HUES48 (cell line): ENCODE measurements around the gene ZNF462.

ENCODE experiments used
- H3K27ac ChIP-seq: one replicate; pipeline ENCODE4 v1.7.0; 2013; ENCODE audit warnings: low read depth, low read length, inconsistent platforms
- H3K27me3 ChIP-seq: 2 replicates; pipeline ENCODE4 v1.6.1; 2013; ENCODE audit warnings: mild to moderate bottlenecking, low read length; ENCODE audit not compliant: control insufficient read depth, insufficient read depth
- H3K36me3 ChIP-seq: 2 replicates; pipeline ENCODE4 v1.6.1; 2013; ENCODE audit warnings: low read length; ENCODE audit not compliant: control insufficient read depth, insufficient read depth
- H3K4me1 ChIP-seq: 2 replicates; pipeline ENCODE4 v1.6.1; 2013; ENCODE audit warnings: mild to moderate bottlenecking, low read length; ENCODE audit not compliant: control insufficient read depth, insufficient read depth
- H3K4me3 ChIP-seq: 2 replicates; pipeline ENCODE4 v1.5.1; 2013; ENCODE audit warnings: mild to moderate bottlenecking, low read depth, low read length
- H3K9ac ChIP-seq: 2 replicates; pipeline ENCODE4 v1.6.1; 2013; ENCODE audit warnings: mild to moderate bottlenecking, low read depth, low read length, moderate library complexity
- H3K9me3 ChIP-seq: 2 replicates; pipeline ENCODE4 v1.6.1; 2013; ENCODE audit warnings: low read length; ENCODE audit not compliant: control insufficient read depth, insufficient read depth

ZNF462 gene

GRCh38 chr9:106864373-106865143 is 1.6 kb downstream of the ZNF462 start:
- Histone ChIP-seq H3K27ac (peak overlapping the region; percentile 97), H3K9me3 (no peaks in the 10 kb centered on the region), H3K27me3 (no peaks in the 10 kb centered on the region), H3K4me3 (peak overlapping the region; percentile 90), H3K9ac (peak overlapping the region; percentile 92), H3K36me3 (peaks cover 21% of the 10 kb centered on the region), H3K4me1 (peaks cover 49% of the 10 kb centered on the region)

DNA sequence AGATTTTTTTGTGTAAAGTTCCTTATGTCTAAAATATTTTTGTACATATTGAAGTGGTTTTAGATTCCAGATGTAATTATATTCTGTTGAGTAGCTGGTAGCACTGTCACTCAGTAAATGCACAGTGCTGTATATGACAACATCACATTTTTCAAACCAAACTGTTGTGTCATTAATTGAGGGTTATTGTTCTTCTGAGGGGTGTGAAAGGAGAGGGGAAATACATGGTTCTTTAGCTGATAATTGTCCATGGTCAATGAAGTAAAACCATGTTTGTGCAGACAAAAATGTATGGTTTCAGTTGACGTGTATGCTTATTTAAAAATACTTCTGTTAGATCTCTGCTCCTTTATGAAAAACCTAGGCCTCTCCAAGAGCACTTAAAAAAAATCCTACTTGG is 3.3 kb downstream of the ZNF462 start:
- no peaks in the 10 kb centered on the region for H3K9me3 ChIP-seq
- H3K36me3 ChIP-seq: peaks cover 22% of the 10 kb centered on the region
- no peaks in the 10 kb centered on the region for H3K27me3 ChIP-seq
- peak overlapping the region; percentile 90; the same call in 1 of the 2 replicates for H3K4me3 ChIP-seq
- H3K27ac ChIP-seq: no peak overlapping the region
- no peak overlapping the region for H3K9ac ChIP-seq
- peaks cover 66% of the 10 kb centered on the region for H3K4me1 ChIP-seq

GRCh38 chr9:106867286-106867685 is 4.3 kb downstream of the ZNF462 start:
- Histone ChIP-seq H3K9me3 (no peaks in the 10 kb centered on the region), H3K9ac (no peak overlapping the region), H3K4me3 (peak overlapping the region; percentile 90; the same call in 1 of the 2 replicates), H3K36me3 (peaks cover 29% of the 10 kb centered on the region), H3K27ac (no peak overlapping the region), H3K4me1 (peaks cover 76% of the 10 kb centered on the region), H3K27me3 (no peaks in the 10 kb centered on the region)

DNA sequence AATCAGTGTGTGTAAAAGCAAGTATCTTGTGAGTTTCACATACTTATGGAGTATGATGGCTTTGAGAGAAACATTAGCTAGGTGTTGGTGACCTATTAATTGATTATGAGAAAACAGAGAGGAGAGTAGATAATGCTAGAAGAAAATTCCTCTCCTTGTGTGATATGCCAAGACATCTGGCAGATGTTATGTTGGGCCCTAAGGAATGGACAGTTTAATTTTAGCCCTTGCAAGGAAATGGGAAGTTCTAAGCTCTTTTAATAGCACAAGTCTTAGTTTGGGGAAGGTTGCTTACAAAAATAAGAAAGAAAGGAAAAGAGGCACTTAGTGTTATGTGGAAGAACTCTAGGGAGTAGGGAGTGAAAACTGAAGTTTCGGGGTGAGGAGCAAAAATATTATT is 5.1 kb downstream of the ZNF462 start:
- Histone ChIP-seq H3K9ac (no peak overlapping the region), H3K4me1 (peaks cover 84% of the 10 kb centered on the region), H3K4me3 (no peak overlapping the region), H3K36me3 (peaks cover 29% of the 10 kb centered on the region), H3K27ac (no peak overlapping the region), H3K9me3 (no peaks in the 10 kb centered on the region), H3K27me3 (no peaks in the 10 kb centered on the region)

DNA sequence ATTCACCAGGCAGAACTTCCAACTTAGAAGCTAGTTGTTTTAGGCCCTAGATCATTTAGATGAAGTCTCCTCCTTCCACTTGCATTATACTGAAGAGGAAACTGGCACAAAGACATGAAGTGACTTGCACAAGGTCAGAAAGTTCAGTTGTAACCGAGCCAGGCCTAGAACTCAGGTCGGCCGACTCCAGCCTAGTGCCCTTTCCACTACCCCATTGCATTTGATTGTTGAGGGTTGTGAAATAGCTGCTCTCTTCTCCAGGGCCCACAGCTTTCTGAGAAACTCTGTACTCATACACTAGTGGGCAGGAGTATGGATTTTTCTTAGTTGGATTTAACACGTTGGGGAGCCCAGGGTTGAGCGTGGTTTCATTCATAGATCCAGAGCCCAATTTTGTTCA is 5.6 kb downstream of the ZNF462 start:
- Histone ChIP-seq H3K4me1 (peaks cover 87% of the 10 kb centered on the region), H3K27ac (no peak overlapping the region), H3K27me3 (no peaks in the 10 kb centered on the region), H3K36me3 (peaks cover 29% of the 10 kb centered on the region), H3K9me3 (no peaks in the 10 kb centered on the region), H3K9ac (no peak overlapping the region), H3K4me3 (no peak overlapping the region)

DNA sequence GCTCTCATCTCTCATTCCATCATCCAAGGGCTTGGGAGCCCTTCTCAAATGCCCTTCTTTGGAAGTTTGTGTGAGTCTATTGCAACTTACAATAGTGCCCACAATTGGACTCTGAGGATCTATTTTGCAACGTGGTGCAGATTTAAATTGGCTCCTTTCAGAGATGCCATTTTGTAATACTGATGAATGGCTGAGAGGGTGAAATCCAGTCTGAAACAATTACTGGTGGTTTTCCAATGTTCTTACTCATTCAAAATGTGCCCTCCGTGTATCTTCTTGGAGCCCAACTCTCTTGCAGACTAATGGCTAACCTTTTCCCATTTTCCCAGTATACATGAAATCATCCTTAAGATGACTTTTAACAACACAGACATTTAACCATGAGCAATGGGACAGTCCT is 6.1 kb downstream of the ZNF462 start:
- H3K36me3 ChIP-seq: peaks cover 29% of the 10 kb centered on the region
- no peaks in the 10 kb centered on the region for H3K27me3 ChIP-seq
- no peak overlapping the region for H3K27ac ChIP-seq
- no peak overlapping the region for H3K4me3 ChIP-seq
- H3K4me1 ChIP-seq: peaks cover 92% of the 10 kb centered on the region
- no peak overlapping the region for H3K9ac ChIP-seq
- no peaks in the 10 kb centered on the region for H3K9me3 ChIP-seq

- Histone ChIP-seq H3K4me1 (peaks cover 96% of the 10 kb centered on the region), H3K27ac (no peak overlapping the region), H3K9ac (no peak overlapping the region)
Observed at GRCh38 chr9:106869458-106869857, 6.5 kb downstream of the ZNF462 start.

GRCh38 chr9:106872641-106873040 is 9.7 kb downstream of the ZNF462 start:
- H3K36me3 ChIP-seq: peaks cover 23% of the 10 kb centered on the region
- H3K9me3 ChIP-seq: no peaks in the 10 kb centered on the region
- no peak overlapping the region for H3K4me3 ChIP-seq
- no peaks in the 10 kb centered on the region for H3K27me3 ChIP-seq
- H3K4me1 ChIP-seq: peaks cover 98% of the 10 kb centered on the region
- H3K27ac ChIP-seq: no peak overlapping the region
- no peak overlapping the region for H3K9ac ChIP-seq

More at GRCh38 chr9:106869458-106869857, 6.5 kb downstream of the ZNF462 start:
- Histone ChIP-seq H3K27me3 (no peaks in the 10 kb centered on the region), H3K4me3 (no peak overlapping the region), H3K9me3 (no peaks in the 10 kb centered on the region), H3K36me3 (peaks cover 29% of the 10 kb centered on the region)

GRCh38 chr9:106874031-106874430 is 11.1 kb downstream of the ZNF462 start:
- no peak overlapping the region for H3K9ac ChIP-seq
- peaks cover 14% of the 10 kb centered on the region for H3K36me3 ChIP-seq
- peaks cover 97% of the 10 kb centered on the region for H3K4me1 ChIP-seq
- H3K27ac ChIP-seq: peak overlapping the region; percentile 31
- no peaks in the 10 kb centered on the region for H3K9me3 ChIP-seq
- H3K4me3 ChIP-seq: no peak overlapping the region
- no peaks in the 10 kb centered on the region for H3K27me3 ChIP-seq

DNA sequence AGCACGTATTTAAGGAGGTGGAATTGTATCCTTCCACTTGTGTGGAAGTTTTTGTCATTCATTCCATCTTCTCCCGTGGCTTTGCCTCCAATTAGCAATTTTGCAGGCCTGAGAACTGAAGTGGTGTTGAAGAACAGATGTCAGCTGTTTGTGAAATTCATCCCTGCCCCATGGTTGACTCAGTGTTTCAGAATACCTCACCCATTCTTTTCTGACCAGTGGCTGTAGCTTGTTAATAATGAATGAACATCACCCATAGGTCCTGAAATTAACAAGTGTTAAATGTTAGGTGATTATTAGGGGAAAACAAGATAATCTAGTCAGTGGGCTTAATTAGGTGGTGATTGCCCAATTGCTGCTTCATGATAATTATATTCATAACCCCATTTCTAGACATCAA is 11.7 kb downstream of the ZNF462 start:
- H3K27me3 ChIP-seq: no peaks in the 10 kb centered on the region
- H3K36me3 ChIP-seq: peaks cover 10% of the 10 kb centered on the region
- H3K9me3 ChIP-seq: no peaks in the 10 kb centered on the region
- no peak overlapping the region for H3K9ac ChIP-seq
- no peak overlapping the region for H3K4me3 ChIP-seq
- H3K4me1 ChIP-seq: peaks cover 97% of the 10 kb centered on the region
- peak overlapping the region; percentile 31 for H3K27ac ChIP-seq

- no peak overlapping the region for H3K9ac ChIP-seq
- no peaks in the 10 kb centered on the region for H3K27me3 ChIP-seq
- no peak overlapping the region for H3K4me3 ChIP-seq
- no peaks in the 10 kb centered on the region for H3K9me3 ChIP-seq
- H3K4me1 ChIP-seq: peaks cover 97% of the 10 kb centered on the region
- no peak overlapping the region for H3K27ac ChIP-seq
- H3K36me3 ChIP-seq: peaks cover 17% of the 10 kb centered on the region
Observed at GRCh38 chr9:106875529-106875928, 12.6 kb downstream of the ZNF462 start.
